ENCODE data around the gene EEF1G. TPM values are rescaled to one million over a fixed set of nuclear protein-coding genes. Genes with fewer than 3 reads are reported as not detected.

The EEF1G gene
- total RNA-seq, 1 donor from 2014 or later = 2,583 TPM

GRCh38 chr11:62548545-62549335, 25.0 kb downstream of the EEF1G start:
- no peak overlapping the region for H3K4me3 ChIP-seq (ENCODE audit: low read depth, low read length)
- no peak for DNase-seq (ENCODE audit: low read depth)

GRCh38 chr11:62547691-62548281, 25.9 kb downstream of the EEF1G start:
- DNase-seq (ENCODE audit: low read depth) = no peak

More at GRCh38 chr11:62548545-62549335, 25.0 kb downstream of the EEF1G start:
- Histone ChIP-seq H3K36me3 (ENCODE audit: control insufficient read depth, insufficient read depth, low read length) (no peaks in the 10 kb centered on the region), H3K27me3 (ENCODE audit: control insufficient read depth, insufficient read depth, low read length) (no peaks in the 10 kb centered on the region)
- TF ChIP-seq CTCF (IDR thresholded peaks at IDR 0.05; ENCODE audit: insufficient read depth, low read length, poor library complexity, severe bottlenecking) = no peak

GRCh38 chr11:62546929-62547625, 26.6 kb downstream of the EEF1G start:
- Histone ChIP-seq H3K4me3 (ENCODE audit: low read depth, low read length) (peak overlapping the region; percentile 95), H3K27me3 (ENCODE audit: control insufficient read depth, insufficient read depth, low read length) (no peaks in the 10 kb centered on the region), H3K36me3 (ENCODE audit: control insufficient read depth, insufficient read depth, low read length) (no peaks in the 10 kb centered on the region)
- no peak for TF ChIP-seq CTCF (IDR thresholded peaks at IDR 0.05; ENCODE audit: insufficient read depth, low read length, poor library complexity, severe bottlenecking)
- DNase-seq (ENCODE audit: low read depth) = no peak

More at GRCh38 chr11:62547691-62548281, 25.9 kb downstream of the EEF1G start:
- Histone ChIP-seq H3K36me3 (ENCODE audit: control insufficient read depth, insufficient read depth, low read length) (no peaks in the 10 kb centered on the region), H3K27me3 (ENCODE audit: control insufficient read depth, insufficient read depth, low read length) (no peaks in the 10 kb centered on the region), H3K4me3 (ENCODE audit: low read depth, low read length) (peak overlapping the region; percentile 95)
- no peak for TF ChIP-seq CTCF (IDR thresholded peaks at IDR 0.05; ENCODE audit: insufficient read depth, low read length, poor library complexity, severe bottlenecking)

DNA sequence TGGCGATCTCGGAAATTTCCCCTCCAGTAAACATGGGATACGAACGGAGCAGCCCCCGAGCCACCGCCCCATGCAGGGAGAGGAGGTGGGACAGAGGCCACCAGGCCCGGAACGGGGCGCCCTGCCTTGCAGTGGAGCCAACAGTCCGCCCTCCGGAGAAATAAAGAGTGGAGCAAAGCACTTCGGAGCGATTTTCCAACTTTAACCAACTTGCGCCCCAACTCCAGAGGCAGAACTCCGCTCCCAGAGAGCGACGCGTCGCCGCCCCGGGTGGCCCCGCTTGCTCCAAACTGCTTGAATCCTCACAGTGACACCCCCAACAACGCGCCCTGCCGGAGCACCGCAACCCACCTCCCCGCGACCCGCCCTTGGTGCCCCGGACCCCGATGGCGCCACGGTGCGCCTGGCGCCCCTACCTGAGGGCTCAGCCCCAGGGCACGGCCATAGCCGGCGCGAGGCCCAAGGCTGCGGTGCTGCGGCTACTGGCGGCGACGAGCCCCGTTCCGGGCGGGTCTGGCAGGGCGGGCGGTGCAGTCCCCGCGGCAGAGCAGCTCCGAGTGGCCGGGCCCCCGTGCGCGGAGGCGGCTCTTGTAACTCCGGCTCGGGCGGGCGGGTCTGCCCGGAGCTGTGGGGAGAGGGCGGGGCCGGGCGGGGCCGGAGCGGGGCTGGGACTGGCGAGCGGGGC, 27.3 kb downstream of the EEF1G start, which contains the start of gene AHNAK:
Gene AHNAK (minus strand): TSS at position 563 of the 685 bp plus-strand sequence. CDS start 10,708 bp downstream, outside the sequence.
- Histone ChIP-seq H3K27me3 (ENCODE audit: control insufficient read depth, insufficient read depth, low read length) (no peaks in the 10 kb centered on the region), H3K36me3 (ENCODE audit: control insufficient read depth, insufficient read depth, low read length) (no peaks in the 10 kb centered on the region), H3K4me3 (ENCODE audit: low read depth, low read length) (peak within 1 kb of the TSS; percentile 95)
- TF ChIP-seq CTCF (IDR thresholded peaks at IDR 0.05; ENCODE audit: insufficient read depth, low read length, poor library complexity, severe bottlenecking) = no peak
- no peak for DNase-seq (ENCODE audit: low read depth)

DNA sequence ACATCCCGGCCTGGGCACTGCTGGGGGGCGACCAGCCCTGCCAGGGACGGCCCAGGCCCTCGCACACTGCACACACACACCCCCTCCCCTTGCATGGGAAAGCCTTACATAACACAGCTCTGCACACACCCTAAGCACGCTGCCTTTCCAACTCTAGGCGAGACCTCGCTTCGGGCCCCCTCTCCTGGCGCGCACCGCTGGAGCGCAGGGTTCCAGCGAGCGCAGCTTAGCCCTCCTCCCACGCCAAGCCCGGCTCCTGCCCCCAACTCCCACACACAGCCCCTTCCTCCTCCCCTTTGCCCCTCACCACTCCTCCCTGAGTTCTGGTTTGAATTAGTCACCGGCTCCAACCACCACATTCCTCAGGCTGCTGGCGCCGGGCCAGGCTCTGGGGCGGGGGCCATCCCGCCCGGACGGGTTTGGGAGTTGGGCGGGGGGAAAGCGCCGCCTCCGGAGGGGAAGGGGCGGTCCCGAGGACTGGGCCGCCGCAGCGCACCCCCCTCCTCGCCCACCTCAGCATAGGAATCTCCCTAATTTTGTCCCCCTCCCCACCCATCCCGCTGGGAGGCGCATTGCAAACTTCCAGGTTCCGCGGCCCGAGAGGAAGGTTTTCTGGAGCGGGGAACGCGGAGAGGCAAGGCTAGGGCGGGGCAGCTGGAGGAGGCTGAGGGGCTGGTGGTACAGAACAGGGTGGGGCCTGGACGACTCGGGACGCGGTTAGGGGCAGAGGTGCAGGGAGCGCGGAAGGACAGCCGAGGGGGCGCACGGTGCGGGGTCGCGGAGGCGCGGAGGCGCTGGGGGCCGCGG, 28.1 kb downstream of the EEF1G start:
- peak overlapping the region; percentile 95 for H3K4me3 ChIP-seq (ENCODE audit: low read depth, low read length)
- peak; percentile 70 for DNase-seq (ENCODE audit: low read depth)
- no peaks in the 10 kb centered on the region for H3K27me3 ChIP-seq (ENCODE audit: control insufficient read depth, insufficient read depth, low read length)
- no peaks in the 10 kb centered on the region for H3K36me3 ChIP-seq (ENCODE audit: control insufficient read depth, insufficient read depth, low read length)
- peak; percentile 2 for TF ChIP-seq CTCF (IDR thresholded peaks at IDR 0.05; ENCODE audit: insufficient read depth, low read length, poor library complexity, severe bottlenecking)
